Naive thymus-derived CD4-positive, alpha-beta T cell (primary cell): ENCODE measurements around the gene ID2. TPM values are rescaled to one million over a fixed set of nuclear protein-coding genes. Genes with fewer than 3 reads are reported as not detected.

Experiments
- ATAC-seq: fragments of 150-1000 bp; cut with Tn5 transposase; 2 replicates; pipeline ENCODE4 v1.10.0; 2021; ENCODE audit warnings: mild to moderate bottlenecking, moderate library complexity
- CTCF ChIA-PET: fragments of 350-600 bp; sonication (Branson Sonifier 250); formaldehyde crosslinking; loops from one replicate; lab custom pipeline; 2021; ENCODE audit warnings: antibody characterized with exemption; lab: Charles Lee
- POLR2A ChIA-PET: fragments of 350-600 bp; sonication (Branson Sonifier 250); formaldehyde crosslinking; loops from one replicate; lab custom pipeline; 2021; ENCODE audit warnings: antibody characterized with exemption, inconsistent platforms; lab: Charles Lee
- DNase-seq, 9 donors: peaks; one replicate each; pipeline versions ENCODE4 v3.0.0 to v3.0.0-alpha.2; 2020 to 2022; ENCODE audit warnings: mixed read lengths in 1 of 9
- H3K27ac ChIP-seq: one replicate; pipeline ENCODE4 v1.7.0; 2013; ENCODE audit warnings: mild to moderate bottlenecking, low read depth, low read length, moderate library complexity
- H3K27me3 ChIP-seq, 2 donors: one replicate each; pipeline ENCODE4 v1.7.0; 2013; ENCODE audit warnings: low read length in 2 of 2, mild to moderate bottlenecking in 2 of 2, moderate library complexity in 2 of 2; ENCODE audit not compliant: control insufficient read depth in 2 of 2, insufficient read depth in 2 of 2
- H3K36me3 ChIP-seq, 3 experiments: 1 replicate in 2 of 3; 2 replicates in 1 of 3; pipeline ENCODE4 v1.7.0; 2013; ENCODE audit warnings: low read length in 3 of 3, mild to moderate bottlenecking in 3 of 3, moderate library complexity in 1 of 3; ENCODE audit not compliant: insufficient read depth in 3 of 3, control insufficient read depth in 2 of 3
- H3K4me1 ChIP-seq, 2 donors: one replicate each; pipeline ENCODE4 v1.7.0; 2013; ENCODE audit warnings: low read length in 2 of 2, mild to moderate bottlenecking in 2 of 2, moderate library complexity in 1 of 2; ENCODE audit not compliant: control insufficient read depth in 2 of 2, insufficient read depth in 2 of 2
- H3K4me3 ChIP-seq: 2 replicates; pipeline ENCODE4 v1.7.0; 2013; ENCODE audit warnings: mild to moderate bottlenecking, low read length
- H3K9me3 ChIP-seq, 3 experiments: 1 replicate in 2 of 3; 2 replicates in 1 of 3; pipeline ENCODE4 v1.7.0; 2013; ENCODE audit warnings: low read length in 3 of 3; ENCODE audit not compliant: control insufficient read depth in 2 of 3
- H3K27ac Mint-ChIP-seq, 9 donors: one replicate each; pipeline ENCODE4 v1.8.0; 2020 to 2022; ENCODE audit warnings: mixed read lengths in 9 of 9, mild to moderate bottlenecking in 8 of 9, moderate library complexity in 5 of 9, inconsistent platforms in 2 of 9
- H3K27me3 Mint-ChIP-seq, 5 donors: one replicate each; pipeline ENCODE4 v1.8.0; 2021 to 2022; ENCODE audit warnings: mixed read lengths in 5 of 5, mild to moderate bottlenecking in 1 of 5
- H3K36me3 Mint-ChIP-seq, 5 donors: one replicate each; pipeline ENCODE4 v1.8.0; 2020 to 2022; ENCODE audit warnings: mixed read lengths in 5 of 5, mild to moderate bottlenecking in 3 of 5, inconsistent platforms in 1 of 5
- H3K4me1 Mint-ChIP-seq, 7 donors: one replicate each; pipeline ENCODE4 v1.8.0; 2020 to 2022; ENCODE audit warnings: mixed read lengths in 7 of 7, mild to moderate bottlenecking in 3 of 7, inconsistent platforms in 1 of 7
- H3K4me3 Mint-ChIP-seq, 10 donors: one replicate each; pipeline ENCODE4 v1.8.0; 2020 to 2022; ENCODE audit warnings: mild to moderate bottlenecking in 10 of 10, mixed read lengths in 10 of 10, moderate library complexity in 6 of 10, inconsistent platforms in 2 of 10
- H3K9me3 Mint-ChIP-seq, 11 donors: one replicate each; pipeline ENCODE4 v1.8.0; 2020 to 2022; ENCODE audit warnings: mixed read lengths in 11 of 11, mild to moderate bottlenecking in 4 of 11, inconsistent platforms in 1 of 11, moderate library complexity in 1 of 11
- intact Hi-C, 2 donors: fragments of 100-400 bp; cut with micrococcal nuclease; formaldehyde crosslinking; loops; one replicate each; pipeline ENCODE4 v1.15.1; 2023
- polyA plus RNA-seq, 2 donors: library from polyadenylated mRNA; unstranded; fragments of 300-500 nt; fragmentation: Illumina TruSeq; gene quantifications; one replicate each; pipeline ENCODE4 v1.2.3, GENCODE V29; 2021
- total RNA-seq, 6 experiments: library from RNA in 5 of 6; stranded (reverse) in 5 of 6; gene quantifications; 1 replicate in 5 of 6; 2 replicates in 1 of 6; pipeline ENCODE4 v1.2.3 and lab custom pipeline; 2021 to 2026

Gene ID2
- total and polyA plus RNA-seq, 7 experiments from 2014 or later, result 43.0 to 309 (median 177) TPM

- DNase-seq (no peak), ATAC-seq (no peak)
- Mint-ChIP-seq H3K36me3 (no peaks in the 10 kb centered on the region), H3K4me1 (peaks cover 5 to 14% (median 9%) of the 10 kb centered on the region in 7 donors), H3K9me3 (peaks cover 0 to 2% (median 0%) of the 10 kb centered on the region in 11 donors), H3K27ac (no peak overlapping the region), H3K4me3 (no peak overlapping the region), H3K27me3 (peaks cover 0 to 20% (median 7%) of the 10 kb centered on the region in 5 donors)
- Histone ChIP-seq H3K27ac (no peak overlapping the region), H3K9me3 (no peaks in the 10 kb centered on the region), H3K27me3 (no peaks in the 10 kb centered on the region), H3K4me3 (no peak overlapping the region), H3K36me3 (no peaks in the 10 kb centered on the region), H3K4me1 (no peaks in the 10 kb centered on the region)
- ChIA-PET POLR2A (no interaction called here), CTCF (no interaction called here)
- intact Hi-C loops, result no loop called here
Observed at GRCh38 chr2:8653485-8653884, 28.4 kb upstream of the ID2 start.

DNA sequence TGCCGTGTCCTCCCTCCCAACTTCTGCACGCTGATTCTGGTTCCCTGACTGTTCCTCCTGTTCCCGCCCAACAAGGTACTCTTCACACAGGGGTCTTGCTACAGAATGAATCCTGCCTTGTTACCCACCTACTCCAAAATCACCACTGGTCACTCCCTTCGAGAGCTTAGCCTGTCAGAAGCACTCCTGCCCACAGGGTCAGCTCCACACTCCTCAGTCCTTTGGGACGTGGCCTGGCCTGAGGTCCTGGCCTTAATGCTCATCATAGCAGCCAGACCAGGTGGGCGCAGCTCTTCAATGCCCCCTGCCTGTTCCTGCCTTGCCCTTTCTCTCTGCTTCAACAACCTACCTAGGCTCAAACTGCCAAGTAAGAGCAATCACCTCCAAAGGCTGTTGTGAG is 27.8 kb upstream of the ID2 start:
- Mint-ChIP-seq H3K4me1 (peaks cover 5 to 14% (median 9%) of the 10 kb centered on the region in 7 donors), H3K27me3 (peaks cover 0 to 26% (median 7%) of the 10 kb centered on the region in 5 donors)
- no peak overlapping the region for H3K4me3 ChIP-seq

DNA sequence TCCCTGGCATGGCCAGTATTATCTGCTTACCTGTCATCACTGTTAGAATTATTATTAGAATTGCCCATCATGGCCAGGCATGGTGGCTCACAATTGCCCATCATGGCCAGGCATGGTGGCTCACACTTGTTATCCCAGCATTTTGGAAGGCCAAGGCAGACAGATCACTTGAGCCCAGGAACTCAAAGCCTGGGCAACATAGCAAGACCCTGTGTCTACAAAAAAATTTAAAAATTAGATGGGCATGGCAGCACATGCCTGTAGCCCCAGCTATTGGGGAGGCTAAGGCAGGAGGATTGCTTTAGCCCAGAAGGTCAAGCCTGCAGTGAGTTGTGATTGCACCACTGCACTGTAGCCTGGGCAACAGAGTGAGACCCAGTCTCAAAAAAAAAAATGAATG is 27.4 kb upstream of the ID2 start:
- ATAC-seq (no peak), DNase-seq (no peak)
- H3K27ac ChIP-seq, result no peak overlapping the region
- Mint-ChIP-seq H3K36me3 (no peaks in the 10 kb centered on the region), H3K4me1 (peaks cover 5 to 14% (median 9%) of the 10 kb centered on the region in 7 donors), H3K27ac (no peak overlapping the region), H3K27me3 (peaks cover 0 to 30% (median 7%) of the 10 kb centered on the region in 5 donors), H3K9me3 (peaks cover 0 to 2% (median 0%) of the 10 kb centered on the region in 11 donors), H3K4me3 (no peak overlapping the region)
- no peaks in the 10 kb centered on the region for H3K9me3 ChIP-seq
- CTCF ChIA-PET, result interaction anchor here (0.6 to 0.7 kb wide), 2 partner anchors 16 to 303 kb away, joined by 4 to 5 read pairs; no protein-coding TSS in a partner anchor
- H3K36me3 ChIP-seq, result no peaks in the 10 kb centered on the region
- POLR2A ChIA-PET, result no interaction called here
- no peaks in the 10 kb centered on the region for H3K27me3 ChIP-seq
- no peaks in the 10 kb centered on the region for H3K4me1 ChIP-seq
- intact Hi-C loops, result no loop called here
- H3K4me3 ChIP-seq, result no peak overlapping the region

More for the DNA sequence above, 27.8 kb upstream of the ID2 start:
- Mint-ChIP-seq H3K36me3 (no peaks in the 10 kb centered on the region), H3K4me3 (no peak overlapping the region), H3K9me3 (peaks cover 0 to 2% (median 0%) of the 10 kb centered on the region in 11 donors), H3K27ac (no peak overlapping the region)
- Histone ChIP-seq H3K4me1 (no peaks in the 10 kb centered on the region), H3K27ac (no peak overlapping the region), H3K36me3 (no peaks in the 10 kb centered on the region), H3K27me3 (no peaks in the 10 kb centered on the region), H3K9me3 (no peaks in the 10 kb centered on the region)
- CTCF ChIA-PET, result no interaction called here
- POLR2A ChIA-PET, result no interaction called here
- DNase-seq (no peak), ATAC-seq (no peak)
- intact Hi-C loops, result no loop called here

GRCh38 chr2:8656160-8656641 is 25.7 kb upstream of the ID2 start:
- Histone ChIP-seq H3K4me1 (no peaks in the 10 kb centered on the region), H3K4me3 (no peak overlapping the region), H3K9me3 (no peaks in the 10 kb centered on the region), H3K27ac (no peak overlapping the region), H3K36me3 (no peaks in the 10 kb centered on the region), H3K27me3 (no peaks in the 10 kb centered on the region)
- DNase-seq (no peak), ATAC-seq (no peak)
- CTCF ChIA-PET, result no interaction called here
- intact Hi-C loops, result no loop called here
- Mint-ChIP-seq H3K36me3 (no peaks in the 10 kb centered on the region), H3K4me3 (no peak overlapping the region), H3K27me3 (peaks cover 0 to 41% (median 9%) of the 10 kb centered on the region in 5 donors), H3K4me1 (peaks cover 7 to 14% (median 9%) of the 10 kb centered on the region in 7 donors), H3K9me3 (peaks cover 0 to 2% (median 0%) of the 10 kb centered on the region in 11 donors), H3K27ac (no peak overlapping the region)
- POLR2A ChIA-PET, result no interaction called here

DNA sequence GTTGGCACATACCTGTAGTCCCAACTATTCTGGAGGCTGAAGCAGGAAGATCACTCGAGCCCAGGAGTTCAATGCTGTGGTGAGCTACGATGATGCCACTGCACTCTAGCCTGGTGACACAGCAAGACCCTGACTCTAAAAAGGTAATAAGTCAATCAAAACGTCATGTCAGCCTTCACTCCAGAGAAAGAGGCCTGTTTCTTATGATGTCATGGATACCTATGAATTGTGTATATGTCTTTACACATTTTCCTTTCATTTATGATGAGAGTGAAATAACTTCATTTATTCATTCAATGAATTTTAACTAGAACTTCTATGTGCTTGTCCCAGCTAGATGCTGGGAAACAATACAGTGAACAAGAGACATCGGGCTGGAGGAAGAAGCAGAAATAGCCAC is 25.0 kb upstream of the ID2 start:
- H3K9me3 Mint-ChIP-seq, result peaks cover 0 to 2% (median 0%) of the 10 kb centered on the region in 11 donors
- intact Hi-C loops, result no loop called here
- no peak overlapping the region for H3K27ac ChIP-seq
- no peak overlapping the region for H3K27ac Mint-ChIP-seq
- POLR2A ChIA-PET, result no interaction called here
- H3K27me3 ChIP-seq, result no peaks in the 10 kb centered on the region
- no peaks in the 10 kb centered on the region for H3K36me3 Mint-ChIP-seq
- H3K27me3 Mint-ChIP-seq, result peaks cover 0 to 47% (median 11%) of the 10 kb centered on the region in 5 donors
- no peak overlapping the region for H3K4me3 ChIP-seq
- no peaks in the 10 kb centered on the region for H3K4me1 ChIP-seq
- H3K36me3 ChIP-seq, result no peaks in the 10 kb centered on the region
- DNase-seq (no peak), ATAC-seq (no peak)
- H3K4me3 Mint-ChIP-seq, result peak overlapping the region in 1 of 10 donors; percentile 29
- CTCF ChIA-PET, result no interaction called here
- H3K4me1 Mint-ChIP-seq, result peaks cover 7 to 14% (median 9%) of the 10 kb centered on the region in 7 donors
- no peaks in the 10 kb centered on the region for H3K9me3 ChIP-seq

GRCh38 chr2:8657423-8658062 is 24.3 kb upstream of the ID2 start:
- H3K9me3 ChIP-seq, result no peaks in the 10 kb centered on the region
- intact Hi-C loops, result no loop called here
- DNase-seq (no peak), ATAC-seq (peak; percentile 42)
- ChIA-PET CTCF (no interaction called here), POLR2A (no interaction called here)
- peak overlapping the region in 1 of 10 donors; percentile 42 for H3K4me3 Mint-ChIP-seq
- peaks cover 7 to 16% (median 13%) of the 10 kb centered on the region in 7 donors for H3K4me1 Mint-ChIP-seq
- H3K9me3 Mint-ChIP-seq, result no peaks in the 10 kb centered on the region
- peak overlapping the region in 2 of 9 donors; percentile 9 to 51 for H3K27ac Mint-ChIP-seq
- peaks cover 0 to 49% (median 11%) of the 10 kb centered on the region in 5 donors for H3K27me3 Mint-ChIP-seq
- no peak overlapping the region for H3K27ac ChIP-seq
- no peaks in the 10 kb centered on the region for H3K4me1 ChIP-seq
- no peaks in the 10 kb centered on the region for H3K36me3 ChIP-seq
- H3K4me3 ChIP-seq, result no peak overlapping the region
- H3K27me3 ChIP-seq, result no peaks in the 10 kb centered on the region
- H3K36me3 Mint-ChIP-seq, result no peaks in the 10 kb centered on the region
